Endothelial cell of umbilical vein (primary cell): ENCODE measurements around the gene WBP2.

ENCODE experiments used
- EZH2 ChIP-seq: IDR thresholded peaks from 2 replicates; pipeline ENCODE4 v1.6.1; 2012; ENCODE audit warnings: borderline replicate concordance, low read depth, mild to moderate bottlenecking, moderate library complexity, low read length, inconsistent platforms; ENCODE audit not compliant: severe bottlenecking
- GATA2 ChIP-seq: IDR thresholded peaks from 2 replicates; pipeline ENCODE4 v1.7.0; 2011; ENCODE audit warnings: low read depth, mild to moderate bottlenecking, moderate library complexity, mixed read lengths, low read length; ENCODE audit not compliant: insufficient read length, insufficient read depth
- JUN ChIP-seq: IDR thresholded peaks from 2 replicates; pipeline ENCODE4 v1.6.1; 2011; ENCODE audit warnings: borderline replicate concordance, low read depth; ENCODE audit not compliant: insufficient read length, insufficient read depth
- POLR2A ChIP-seq: IDR thresholded peaks from 2 replicates; pipeline ENCODE4 v1.6.1; 2012; ENCODE audit warnings: low read depth, mild to moderate bottlenecking, control low read depth, low read length
- POLR2AphosphoS5 ChIP-seq: IDR thresholded peaks from 2 replicates; pipeline ENCODE4 v1.6.1; 2012; ENCODE audit warnings: low read depth, mild to moderate bottlenecking, control low read depth, low read length, moderate library complexity; ENCODE audit not compliant: insufficient read depth
- TF ChIP-seq, protein P1 (sequence below), 2 donors: IDR thresholded peaks; 1 replicate in 1 of 2; 2 replicates in 1 of 2; pipeline ENCODE4 v1.5.1; 2011; ENCODE audit warnings: low read length in 2 of 2, mild to moderate bottlenecking in 2 of 2, moderate library complexity in 2 of 2, control low read depth in 1 of 2, inconsistent platforms in 1 of 2, low read depth in 1 of 2; ENCODE audit not compliant: insufficient read depth in 1 of 2; ENCODE audit errors: extremely low read depth in 1 of 2

DNA sequence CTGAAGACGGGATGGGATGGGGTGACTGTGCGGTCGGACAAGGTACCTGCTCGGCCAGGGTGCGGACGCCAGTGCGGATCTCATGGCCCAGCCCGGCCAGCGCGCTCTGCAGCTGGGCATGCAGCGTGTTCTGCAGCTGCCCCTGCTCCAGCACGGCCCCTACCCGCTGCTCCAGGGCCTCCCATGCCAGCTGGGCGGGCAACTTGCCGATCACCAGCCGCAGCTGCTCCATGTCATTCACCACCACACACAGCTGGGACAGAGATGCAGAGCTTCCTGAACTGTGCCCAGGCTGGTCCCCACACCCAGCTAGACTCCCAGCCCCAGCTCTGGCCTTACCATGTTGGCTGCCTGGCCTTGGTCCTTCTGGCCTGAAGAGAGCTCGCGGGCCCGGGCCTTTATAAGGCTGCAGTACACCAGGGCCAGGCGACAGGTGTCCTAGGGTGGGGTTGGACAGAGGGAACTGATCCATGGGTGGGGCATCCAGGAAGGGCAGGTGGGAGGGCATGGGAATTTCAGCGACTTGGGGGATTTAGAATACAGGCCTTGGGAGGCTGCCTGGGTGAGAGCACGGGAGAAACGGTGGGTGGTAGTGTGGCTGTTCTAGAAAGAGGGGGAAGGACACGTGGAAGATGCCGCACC, 20.7 kb downstream of the WBP2 start:
- TF ChIP-seq, protein P1, sequence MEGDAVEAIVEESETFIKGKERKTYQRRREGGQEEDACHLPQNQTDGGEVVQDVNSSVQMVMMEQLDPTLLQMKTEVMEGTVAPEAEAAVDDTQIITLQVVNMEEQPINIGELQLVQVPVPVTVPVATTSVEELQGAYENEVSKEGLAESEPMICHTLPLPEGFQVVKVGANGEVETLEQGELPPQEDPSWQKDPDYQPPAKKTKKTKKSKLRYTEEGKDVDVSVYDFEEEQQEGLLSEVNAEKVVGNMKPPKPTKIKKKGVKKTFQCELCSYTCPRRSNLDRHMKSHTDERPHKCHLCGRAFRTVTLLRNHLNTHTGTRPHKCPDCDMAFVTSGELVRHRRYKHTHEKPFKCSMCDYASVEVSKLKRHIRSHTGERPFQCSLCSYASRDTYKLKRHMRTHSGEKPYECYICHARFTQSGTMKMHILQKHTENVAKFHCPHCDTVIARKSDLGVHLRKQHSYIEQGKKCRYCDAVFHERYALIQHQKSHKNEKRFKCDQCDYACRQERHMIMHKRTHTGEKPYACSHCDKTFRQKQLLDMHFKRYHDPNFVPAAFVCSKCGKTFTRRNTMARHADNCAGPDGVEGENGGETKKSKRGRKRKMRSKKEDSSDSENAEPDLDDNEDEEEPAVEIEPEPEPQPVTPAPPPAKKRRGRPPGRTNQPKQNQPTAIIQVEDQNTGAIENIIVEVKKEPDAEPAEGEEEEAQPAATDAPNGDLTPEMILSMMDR (IDR thresholded peaks at IDR 0.05; ENCODE audit: extremely low read depth in 1 of 2, insufficient read depth in 1 of 2, low read depth in 1 of 2, low read length in 2 of 2) = no peak
- TF ChIP-seq POLR2AphosphoS5 (no peak), EZH2 (no peak), JUN (no peak), POLR2A (no peak), GATA2 (no peak)
